ENCODE data around the gene OR5B21. TPM values are rescaled to one million over a fixed set of nuclear protein-coding genes. Genes with fewer than 3 reads are reported as not detected.

The OR5B21 gene
- total RNA-seq, 1 experiment from 2014 or later, result not detected

DNA sequence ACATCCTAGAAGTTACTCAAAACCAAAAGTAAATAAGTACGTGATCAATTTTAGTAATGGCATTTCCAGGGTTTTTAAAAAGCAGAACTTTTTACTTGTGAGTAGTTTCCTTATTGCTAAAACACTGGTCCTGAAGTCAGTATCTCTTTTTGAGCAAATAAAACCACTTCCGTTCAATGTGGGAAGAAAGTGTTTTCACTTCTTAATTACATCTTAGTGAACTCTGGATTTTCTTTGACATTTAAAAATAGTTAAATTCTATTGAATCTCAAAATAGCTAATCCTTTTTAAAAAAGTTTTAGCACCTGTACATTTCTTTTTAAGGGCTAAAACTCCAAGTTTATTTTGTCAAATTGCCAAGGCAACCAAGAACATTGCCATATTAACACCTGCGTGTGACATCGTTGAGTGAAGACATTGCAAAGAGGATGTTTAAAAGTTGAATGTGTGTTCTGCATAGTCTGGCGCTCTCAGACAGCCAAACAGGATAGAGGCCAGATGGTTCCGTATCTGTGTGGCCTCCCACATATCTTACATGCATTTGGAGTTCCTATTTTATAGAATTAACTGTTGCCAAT is 17.2 kb upstream of the OR5B21 start:
- Mint-ChIP-seq H3K4me3 (no peak overlapping the region), H3K36me3 (ENCODE audit: insufficient read depth in 1 of 3, low read depth in 3 of 3) (no peaks in the 10 kb centered on the region; a peak in 1 of 7 replicates), H3K4me1 (peaks cover 9% of the 10 kb centered on the region in 2 experiments), H3K27me3 (ENCODE audit: low read depth) (peaks cover 3% of the 10 kb centered on the region; the same call in 1 of the 2 replicates), H3K27ac (no peak overlapping the region), H3K9me3 (no peaks in the 10 kb centered on the region)
- Histone ChIP-seq H2BK5ac (ENCODE audit: insufficient read length, low read length) (no peak overlapping the region), H2AK5ac (ENCODE audit: insufficient read length, low read length) (no peak overlapping the region), H3K23ac (ENCODE audit: insufficient read length, low read depth, low read length) (no peak overlapping the region), H3K14ac (ENCODE audit: insufficient read depth, low read length) (no peak overlapping the region), H3K9me3 (ENCODE audit: control insufficient read depth, low read depth, low read length) (no peaks in the 10 kb centered on the region), H3K4ac (ENCODE audit: low read depth, low read length) (no peak overlapping the region), H3K79me1 (ENCODE audit: insufficient read depth, low read depth, low read length, poor library complexity, severe bottlenecking) (no peaks in the 10 kb centered on the region), H2BK20ac (ENCODE audit: low read depth, low read length, poor library complexity, severe bottlenecking) (no peak overlapping the region), H2BK15ac (ENCODE audit: low read depth, low read length) (no peak overlapping the region), H4K91ac (ENCODE audit: insufficient read length, low read depth, low read length) (no peak overlapping the region), H3K9ac (ENCODE audit: extremely low read depth, insufficient read length, low read length) (no peak overlapping the region), H3K27ac (ENCODE audit: insufficient read length, low read depth, low read length) (no peak overlapping the region), H2BK120ac (ENCODE audit: low read depth, low read length, poor library complexity, severe bottlenecking) (no peak overlapping the region), H3K56ac (ENCODE audit: insufficient read length, low read depth, low read length) (no peak overlapping the region), H2BK12ac (ENCODE audit: insufficient read length, low read depth, low read length) (no peak overlapping the region), H3K79me2 (ENCODE audit: insufficient read depth, low read length) (no peaks in the 10 kb centered on the region), H3K4me2 (ENCODE audit: insufficient read depth, insufficient read length, low read length) (no peak overlapping the region), H3K27me3 (ENCODE audit: insufficient read depth, low read length) (no peaks in the 10 kb centered on the region), H3K23me2 (ENCODE audit: insufficient read length, low read depth, low read length, poor library complexity, severe bottlenecking) (no peaks in the 10 kb centered on the region), H4K5ac (ENCODE audit: insufficient read length, low read depth, low read length) (no peak overlapping the region), H3K4me1 (ENCODE audit: insufficient read depth, low read length) (no peaks in the 10 kb centered on the region), H3T11ph (ENCODE audit: low read length) (no peak overlapping the region), H2AFZ (ENCODE audit: low read length) (no peak overlapping the region), H4K20me1 (ENCODE audit: control insufficient read depth, insufficient read depth, insufficient read length) (no peaks in the 10 kb centered on the region), H3K18ac (ENCODE audit: insufficient read length, low read depth, low read length) (no peak overlapping the region), H4K8ac (replicated peaks; ENCODE audit: insufficient read length, low read depth, low read length) (no peak overlapping the region)
- no peak for DNase-seq
- WGBS (ENCODE audit: extremely low coverage, insufficient read length, low lambda C conversion rate), result no CpG with 5 or more reads among the region's 6 CpGs
- TF ChIP-seq, protein P1, sequence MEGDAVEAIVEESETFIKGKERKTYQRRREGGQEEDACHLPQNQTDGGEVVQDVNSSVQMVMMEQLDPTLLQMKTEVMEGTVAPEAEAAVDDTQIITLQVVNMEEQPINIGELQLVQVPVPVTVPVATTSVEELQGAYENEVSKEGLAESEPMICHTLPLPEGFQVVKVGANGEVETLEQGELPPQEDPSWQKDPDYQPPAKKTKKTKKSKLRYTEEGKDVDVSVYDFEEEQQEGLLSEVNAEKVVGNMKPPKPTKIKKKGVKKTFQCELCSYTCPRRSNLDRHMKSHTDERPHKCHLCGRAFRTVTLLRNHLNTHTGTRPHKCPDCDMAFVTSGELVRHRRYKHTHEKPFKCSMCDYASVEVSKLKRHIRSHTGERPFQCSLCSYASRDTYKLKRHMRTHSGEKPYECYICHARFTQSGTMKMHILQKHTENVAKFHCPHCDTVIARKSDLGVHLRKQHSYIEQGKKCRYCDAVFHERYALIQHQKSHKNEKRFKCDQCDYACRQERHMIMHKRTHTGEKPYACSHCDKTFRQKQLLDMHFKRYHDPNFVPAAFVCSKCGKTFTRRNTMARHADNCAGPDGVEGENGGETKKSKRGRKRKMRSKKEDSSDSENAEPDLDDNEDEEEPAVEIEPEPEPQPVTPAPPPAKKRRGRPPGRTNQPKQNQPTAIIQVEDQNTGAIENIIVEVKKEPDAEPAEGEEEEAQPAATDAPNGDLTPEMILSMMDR (conservative IDR thresholded peaks at IDR 0.05), result no peak

Measured in H9 (cell line).